ENCODE measurements around the gene TLN1. TPM values are rescaled to one million over a fixed set of nuclear protein-coding genes. Genes with fewer than 3 reads are reported as not detected.

TLN1 gene
- total RNA-seq, 3 donors from 2014 or later (not counting 1 experiment from before 2014, with no cell fraction given), result 509 to 552 (median 528) TPM

DNA sequence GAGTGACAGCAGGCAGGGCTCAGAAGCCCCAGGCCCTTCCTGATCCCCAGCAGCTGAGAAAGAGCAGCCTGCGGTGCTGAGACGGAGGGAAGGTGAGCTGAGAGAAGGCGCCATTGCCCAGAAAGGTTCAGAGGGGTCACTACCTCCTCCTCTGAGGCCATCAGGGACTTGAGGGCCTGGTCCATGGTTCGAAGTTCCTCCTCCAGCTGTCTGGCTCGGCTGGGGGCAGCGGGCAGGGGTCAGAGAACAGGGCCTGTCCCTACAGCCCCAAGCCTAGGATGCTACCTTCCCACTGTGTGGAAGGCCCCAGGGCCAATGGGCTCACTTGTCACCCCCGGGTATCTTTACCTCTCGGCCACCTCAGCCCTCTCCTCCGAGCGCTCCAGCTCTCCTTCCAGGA lies 47.1 kb downstream of the TLN1 start:
- TF ChIP-seq, protein P1, sequence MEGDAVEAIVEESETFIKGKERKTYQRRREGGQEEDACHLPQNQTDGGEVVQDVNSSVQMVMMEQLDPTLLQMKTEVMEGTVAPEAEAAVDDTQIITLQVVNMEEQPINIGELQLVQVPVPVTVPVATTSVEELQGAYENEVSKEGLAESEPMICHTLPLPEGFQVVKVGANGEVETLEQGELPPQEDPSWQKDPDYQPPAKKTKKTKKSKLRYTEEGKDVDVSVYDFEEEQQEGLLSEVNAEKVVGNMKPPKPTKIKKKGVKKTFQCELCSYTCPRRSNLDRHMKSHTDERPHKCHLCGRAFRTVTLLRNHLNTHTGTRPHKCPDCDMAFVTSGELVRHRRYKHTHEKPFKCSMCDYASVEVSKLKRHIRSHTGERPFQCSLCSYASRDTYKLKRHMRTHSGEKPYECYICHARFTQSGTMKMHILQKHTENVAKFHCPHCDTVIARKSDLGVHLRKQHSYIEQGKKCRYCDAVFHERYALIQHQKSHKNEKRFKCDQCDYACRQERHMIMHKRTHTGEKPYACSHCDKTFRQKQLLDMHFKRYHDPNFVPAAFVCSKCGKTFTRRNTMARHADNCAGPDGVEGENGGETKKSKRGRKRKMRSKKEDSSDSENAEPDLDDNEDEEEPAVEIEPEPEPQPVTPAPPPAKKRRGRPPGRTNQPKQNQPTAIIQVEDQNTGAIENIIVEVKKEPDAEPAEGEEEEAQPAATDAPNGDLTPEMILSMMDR (IDR thresholded peaks at IDR 0.05), result no peak
- Mint-ChIP-seq H3K27me3 (ENCODE audit: low read depth in 2 of 2) (no peaks in the 10 kb centered on the region), H3K9me3 (no peaks in the 10 kb centered on the region), H3K27ac (no peak overlapping the region), H3K36me3 (no peaks in the 10 kb centered on the region), H3K4me3 (no peak overlapping the region), H3K4me1 (peaks cover 0 to 10% of the 10 kb centered on the region in 2 donors)
- Histone ChIP-seq H3K27me3 (ENCODE audit: control insufficient read depth, insufficient read depth, low read length) (no peaks in the 10 kb centered on the region), H3K36me3 (ENCODE audit: control insufficient read depth, insufficient read depth, low read length) (peaks cover 4% of the 10 kb centered on the region), H3K9me3 (ENCODE audit: control insufficient read depth, insufficient read depth, low read length) (no peaks in the 10 kb centered on the region), H3K4me3 (ENCODE audit: low read length) (no peak overlapping the region), H3K27ac (ENCODE audit: low read length) (no peak overlapping the region), H3K4me1 (ENCODE audit: control insufficient read depth, insufficient read depth, low read length) (peaks cover 4% of the 10 kb centered on the region)
- WGBS (ENCODE audit: insufficient coverage), result 96% methylated on average over 10 of the region's 10 CpGs
- ATAC-seq (no peak), DNase-seq (no peak)
- intact Hi-C loops (cut with micrococcal nuclease), result no loop called here

DNA sequence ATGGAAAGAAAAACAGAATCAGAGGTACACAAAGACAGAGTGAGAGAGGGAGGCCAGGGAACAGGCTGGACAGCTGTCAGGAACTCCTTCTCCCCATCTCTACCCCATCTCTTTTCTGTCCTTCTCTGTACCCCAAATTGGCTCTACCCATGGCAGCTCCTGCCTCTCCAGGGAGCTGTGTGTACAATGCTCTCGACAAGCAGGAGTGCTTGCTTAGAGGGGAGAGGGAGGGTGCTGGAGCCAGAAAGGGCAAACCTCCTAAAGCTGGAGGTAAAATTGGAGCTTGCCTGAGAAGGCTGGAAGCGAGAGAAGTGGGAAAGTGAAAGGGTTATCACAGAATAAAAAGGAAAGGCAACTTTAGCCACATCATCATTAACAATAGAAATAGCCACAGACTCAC lies 48.7 kb downstream of the TLN1 start:
- H3K36me3 ChIP-seq (ENCODE audit: control insufficient read depth, insufficient read depth, low read length), result peaks cover 4% of the 10 kb centered on the region
- 88% methylated on average over 1 of the region's 2 CpGs for WGBS (ENCODE audit: insufficient coverage)
- no peaks in the 10 kb centered on the region for H3K9me3 Mint-ChIP-seq
- no peaks in the 10 kb centered on the region for H3K27me3 ChIP-seq (ENCODE audit: control insufficient read depth, insufficient read depth, low read length)
- no peaks in the 10 kb centered on the region for H3K4me1 Mint-ChIP-seq
- intact Hi-C loops (cut with micrococcal nuclease), result no loop called here
- no peaks in the 10 kb centered on the region for H3K4me1 ChIP-seq (ENCODE audit: control insufficient read depth, insufficient read depth, low read length)
- no peaks in the 10 kb centered on the region for H3K36me3 Mint-ChIP-seq
- no peak overlapping the region for H3K4me3 Mint-ChIP-seq
- no peaks in the 10 kb centered on the region for H3K27me3 Mint-ChIP-seq (ENCODE audit: low read depth in 2 of 2)
- DNase-seq (no peak), ATAC-seq (no peak)
- no peak overlapping the region for H3K4me3 ChIP-seq (ENCODE audit: low read length)
- H3K27ac ChIP-seq (ENCODE audit: low read length), result no peak overlapping the region
- TF ChIP-seq, protein P1 (IDR thresholded peaks at IDR 0.05), result no peak
- no peak overlapping the region for H3K27ac Mint-ChIP-seq
- H3K9me3 ChIP-seq (ENCODE audit: control insufficient read depth, insufficient read depth, low read length), result no peaks in the 10 kb centered on the region

DNA sequence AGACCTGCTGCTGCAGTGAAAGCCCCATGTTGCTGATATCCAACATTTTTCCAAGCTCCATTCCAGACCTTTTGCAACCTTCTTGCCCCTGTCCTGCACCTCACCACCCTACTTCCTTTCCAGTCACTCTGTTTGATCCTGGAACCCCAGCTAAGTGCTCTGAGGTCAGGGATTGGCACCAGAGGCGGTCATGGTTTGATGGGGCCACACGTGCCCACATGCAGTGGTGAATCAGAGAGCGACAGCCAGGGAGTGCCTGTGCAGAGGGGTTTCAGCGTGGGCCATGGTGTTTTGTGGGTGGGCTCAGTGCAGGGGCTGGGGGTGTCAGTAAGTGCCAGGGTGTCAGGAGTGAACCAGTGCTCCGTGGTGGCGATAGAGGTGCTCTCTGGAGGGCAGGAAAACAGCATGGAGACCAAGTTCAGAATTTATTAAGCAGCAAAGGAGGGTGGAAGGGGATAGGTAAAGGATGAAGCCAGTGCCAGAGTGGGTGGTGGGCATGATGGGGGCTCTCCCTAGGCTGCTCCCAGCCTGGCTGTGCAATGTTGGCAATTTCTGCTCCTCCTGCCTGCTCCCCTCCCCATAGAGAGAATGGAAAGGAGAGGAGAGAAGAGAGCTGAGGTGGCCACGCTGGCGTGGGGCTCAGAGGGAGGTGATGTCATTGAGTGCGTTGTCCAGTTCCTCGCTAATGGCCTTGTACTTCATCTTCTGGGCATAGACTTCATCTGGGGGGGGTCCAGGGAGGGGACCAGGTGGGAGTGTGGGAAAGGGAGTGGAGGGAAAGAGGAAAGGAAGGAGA lies 49.3 kb downstream of the TLN1 start:
- DNase-seq (no peak), ATAC-seq (no peak)
- no peak overlapping the region for H3K27ac Mint-ChIP-seq
- no peak overlapping the region for H3K27ac ChIP-seq (ENCODE audit: low read length)
- no peaks in the 10 kb centered on the region for H3K9me3 ChIP-seq (ENCODE audit: control insufficient read depth, insufficient read depth, low read length)
- no peaks in the 10 kb centered on the region for H3K27me3 ChIP-seq (ENCODE audit: control insufficient read depth, insufficient read depth, low read length)
- H3K4me3 Mint-ChIP-seq, result no peak overlapping the region
- intact Hi-C loops (cut with micrococcal nuclease), result no loop called here
- H3K9me3 Mint-ChIP-seq, result no peaks in the 10 kb centered on the region
- H3K36me3 Mint-ChIP-seq, result no peaks in the 10 kb centered on the region
- 93% methylated on average over 10 of the region's 10 CpGs for WGBS (ENCODE audit: insufficient coverage)
- H3K36me3 ChIP-seq (ENCODE audit: control insufficient read depth, insufficient read depth, low read length), result peaks cover 4% of the 10 kb centered on the region
- no peaks in the 10 kb centered on the region for H3K27me3 Mint-ChIP-seq (ENCODE audit: low read depth in 2 of 2)
- H3K4me3 ChIP-seq (ENCODE audit: low read length), result no peak overlapping the region
- no peaks in the 10 kb centered on the region for H3K4me1 ChIP-seq (ENCODE audit: control insufficient read depth, insufficient read depth, low read length)
- no peaks in the 10 kb centered on the region for H3K4me1 Mint-ChIP-seq
- TF ChIP-seq, protein P1 (IDR thresholded peaks at IDR 0.05), result no peak

DNA sequence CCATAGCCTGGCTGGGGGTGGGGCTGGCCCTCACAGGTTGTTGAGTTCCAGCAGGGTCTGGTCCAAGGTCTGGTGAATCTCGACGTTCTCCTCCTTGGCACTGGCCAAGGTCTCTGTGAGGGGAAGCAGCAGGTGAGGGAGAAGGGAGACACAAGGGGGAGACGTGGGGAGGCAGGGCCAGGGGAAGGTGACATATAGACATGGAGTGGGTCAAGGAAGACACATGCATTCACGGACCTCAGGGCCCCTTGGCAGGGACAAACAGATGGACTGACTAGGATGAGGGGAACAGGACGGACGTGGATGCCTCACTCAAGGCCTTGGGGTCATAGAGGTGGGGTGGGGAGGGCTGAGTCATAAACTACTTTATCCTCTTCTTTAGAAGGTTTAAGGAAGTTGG lies 49.9 kb downstream of the TLN1 start:
- Histone ChIP-seq H3K36me3 (ENCODE audit: control insufficient read depth, insufficient read depth, low read length) (peaks cover 4% of the 10 kb centered on the region), H3K9me3 (ENCODE audit: control insufficient read depth, insufficient read depth, low read length) (no peaks in the 10 kb centered on the region), H3K4me3 (ENCODE audit: low read length) (no peak overlapping the region), H3K27me3 (ENCODE audit: control insufficient read depth, insufficient read depth, low read length) (no peaks in the 10 kb centered on the region), H3K4me1 (ENCODE audit: control insufficient read depth, insufficient read depth, low read length) (no peaks in the 10 kb centered on the region), H3K27ac (ENCODE audit: low read length) (no peak overlapping the region)
- Mint-ChIP-seq H3K36me3 (no peaks in the 10 kb centered on the region), H3K4me1 (no peaks in the 10 kb centered on the region), H3K27me3 (ENCODE audit: low read depth in 2 of 2) (no peaks in the 10 kb centered on the region), H3K4me3 (no peak overlapping the region), H3K27ac (no peak overlapping the region), H3K9me3 (no peaks in the 10 kb centered on the region)
- TF ChIP-seq, protein P1 (IDR thresholded peaks at IDR 0.05), result no peak
- ATAC-seq, result no peak
- no peak for DNase-seq
- WGBS (ENCODE audit: insufficient coverage), result 94% methylated on average over 6 of the region's 6 CpGs
- intact Hi-C loops (cut with micrococcal nuclease), result no loop called here

All from natural killer cell (primary cell).